WTC11 (cell line): ENCODE data around the gene RALY. TPM values are rescaled to one million over a fixed set of nuclear protein-coding genes. Genes with fewer than 3 reads are reported as not detected.

ENCODE experiments used
- ATAC-seq: fragments of 200-7000 bp; cut with Tn5 transposase; 2 replicates; pipeline ENCODE4 v1.10.0; 2021; ENCODE audit warnings: mild to moderate bottlenecking, moderate library complexity
- CTCF ChIA-PET: fragments of 300-600 bp; sonication (Branson Sonifier 250); formaldehyde crosslinking; loops from one replicate; lab custom pipeline; 2021; ENCODE audit warnings: antibody characterized with exemption; lab: Charles Lee
- POLR2A ChIA-PET: fragments of 350-600 bp; sonication (Branson Sonifier 250); formaldehyde crosslinking; loops from one replicate; lab custom pipeline; 2021; ENCODE audit warnings: antibody characterized with exemption; lab: Charles Lee
- DNase-seq: peaks from one replicate; pipeline ENCODE4 v3.0.0; 2021; ENCODE audit warnings: low spot score
- H3K27ac Mint-ChIP-seq: 2 replicates; pipeline ENCODE4 v1.8.0; 2021; ENCODE audit warnings: mixed read lengths
- H3K27me3 Mint-ChIP-seq: 2 replicates; pipeline ENCODE4 v1.8.0; 2021; ENCODE audit warnings: low read depth, mild to moderate bottlenecking, moderate library complexity, mixed read lengths
- H3K36me3 Mint-ChIP-seq: 2 replicates; pipeline ENCODE4 v1.8.0; 2021; ENCODE audit warnings: mixed read lengths
- H3K4me1 Mint-ChIP-seq: 2 replicates; pipeline ENCODE4 v1.8.0; 2022; ENCODE audit warnings: mixed read lengths
- H3K4me3 Mint-ChIP-seq: 2 replicates; pipeline ENCODE4 v1.8.0; 2021; ENCODE audit warnings: mild to moderate bottlenecking, moderate library complexity, mixed read lengths
- H3K9me3 Mint-ChIP-seq: 2 replicates; pipeline ENCODE4 v1.8.0; 2021; ENCODE audit warnings: mixed read lengths
- AFF4 ChIP-seq: sonication (generic); formaldehyde crosslinking; IDR thresholded peaks from 2 replicates; pipeline ENCODE4 v1.8.1; 2023; ENCODE audit warnings: mild to moderate bottlenecking, missing genetic modification reagents, borderline replicate concordance
- ATF1 ChIP-seq: sonication (generic); formaldehyde crosslinking; IDR thresholded peaks from 2 replicates; pipeline ENCODE4 v1.8.1; 2023; ENCODE audit warnings: mild to moderate bottlenecking, moderate library complexity, missing genetic modification reagents
- HMGA2 ChIP-seq: fragments of 250-450 bp; sonication (Bioruptor Pico); IDR thresholded peaks from 2 replicates; pipeline ENCODE4 v1.4.0; 2021; ENCODE audit warnings: mild to moderate bottlenecking, moderate library complexity
- MXD4 ChIP-seq: fragments of 250-450 bp; sonication (Bioruptor Pico); IDR thresholded peaks from 2 replicates; pipeline ENCODE4 v1.8.0; 2021; ENCODE audit warnings: mild to moderate bottlenecking, moderate library complexity, borderline replicate concordance
- NFYB ChIP-seq: sonication (generic); formaldehyde crosslinking; conservative IDR thresholded peaks from 2 replicates; pipeline ENCODE4 v1.8.0; 2022; ENCODE audit warnings: low read depth, missing genetic modification reagents
- NR1H2 ChIP-seq: sonication (generic); formaldehyde crosslinking; IDR thresholded peaks from 2 replicates; pipeline ENCODE4 v1.9.0; 2021; ENCODE audit warnings: mild to moderate bottlenecking, moderate library complexity, missing genetic modification reagents
- OVOL2 ChIP-seq: fragments of 250-450 bp; sonication (Bioruptor Pico); IDR thresholded peaks from 2 replicates; pipeline ENCODE4 v1.9.0; 2021; ENCODE audit warnings: mild to moderate bottlenecking, borderline replicate concordance
- PRDM15 ChIP-seq: sonication (generic); formaldehyde crosslinking; IDR thresholded peaks from 2 replicates; pipeline ENCODE4 v1.8.0; 2022; ENCODE audit warnings: missing genetic modification reagents
- SOX15 ChIP-seq: fragments of 250-450 bp; sonication (Bioruptor Pico); IDR thresholded peaks from 2 replicates; pipeline ENCODE4 v1.9.0; 2021; ENCODE audit warnings: mild to moderate bottlenecking
- TEAD1 ChIP-seq: sonication (generic); formaldehyde crosslinking; IDR thresholded peaks from 2 replicates; pipeline ENCODE4 v1.8.0; 2022; ENCODE audit warnings: mild to moderate bottlenecking, missing genetic modification reagents
- ZNF263 ChIP-seq: sonication (generic); formaldehyde crosslinking; IDR thresholded peaks from 2 replicates; pipeline ENCODE4 v1.8.1; 2022; ENCODE audit warnings: low read depth, mild to moderate bottlenecking, moderate library complexity, missing genetic modification reagents
- ZNF317 ChIP-seq: sonication (generic); formaldehyde crosslinking; IDR thresholded peaks from 2 replicates; pipeline ENCODE4 v1.8.1; 2023; ENCODE audit warnings: low read depth, mild to moderate bottlenecking, moderate library complexity, missing genetic modification reagents, borderline replicate concordance
- ZNF396 ChIP-seq: fragments of 250-450 bp; sonication (Bioruptor Pico); IDR thresholded peaks from 2 replicates; pipeline ENCODE4 v1.8.0; 2021; ENCODE audit warnings: mild to moderate bottlenecking, moderate library complexity, borderline replicate concordance
- total RNA-seq: library from RNA; stranded (reverse); gene quantifications from 3 replicates; pipeline ENCODE4 v1.2.3, GENCODE V29; 2021
- TF ChIP-seq, protein P1 (sequence below): sonication (generic); formaldehyde crosslinking; IDR thresholded peaks from 2 replicates; pipeline ENCODE4 v1.8.0; 2022; ENCODE audit warnings: mild to moderate bottlenecking, missing genetic modification reagents
- TF ChIP-seq, protein P2 (sequence below): sonication (generic); formaldehyde crosslinking; IDR thresholded peaks from 2 replicates; pipeline ENCODE4 v1.8.1; 2023; ENCODE audit warnings: mild to moderate bottlenecking, missing genetic modification reagents, moderate library complexity
- TF ChIP-seq, protein P3 (sequence below): sonication (generic); formaldehyde crosslinking; IDR thresholded peaks from 2 replicates; pipeline ENCODE4 v1.8.1; 2022; ENCODE audit warnings: low read depth, missing genetic modification reagents, borderline replicate concordance

The RALY gene
- total RNA-seq, 1 experiment from 2014 or later, result 164 TPM

- no peaks in the 10 kb centered on the region for H3K27me3 Mint-ChIP-seq
- no peaks in the 10 kb centered on the region for H3K36me3 Mint-ChIP-seq
- H3K27ac Mint-ChIP-seq, result no peak overlapping the region
- DNase-seq, result no peak
- TF ChIP-seq HMGA2 (CRISPR knock-in tag) (no peak), NFYB (no peak), ATF1 (CRISPR knock-in tag) (no peak), ZNF396 (CRISPR knock-in tag) (no peak), MXD4 (CRISPR knock-in tag) (no peak), ZNF317 (CRISPR knock-in tag) (no peak), OVOL2 (CRISPR knock-in tag) (no peak)
- TF ChIP-seq, protein P1, sequence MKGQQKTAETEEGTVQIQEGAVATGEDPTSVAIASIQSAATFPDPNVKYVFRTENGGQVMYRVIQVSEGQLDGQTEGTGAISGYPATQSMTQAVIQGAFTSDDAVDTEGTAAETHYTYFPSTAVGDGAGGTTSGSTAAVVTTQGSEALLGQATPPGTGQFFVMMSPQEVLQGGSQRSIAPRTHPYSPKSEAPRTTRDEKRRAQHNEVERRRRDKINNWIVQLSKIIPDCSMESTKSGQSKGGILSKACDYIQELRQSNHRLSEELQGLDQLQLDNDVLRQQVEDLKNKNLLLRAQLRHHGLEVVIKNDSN (CRISPR knock-in tag), result no peak
- ChIA-PET CTCF (no interaction called here), POLR2A (no interaction called here)
- no peak overlapping the region for H3K4me3 Mint-ChIP-seq
- peaks cover 10% of the 10 kb centered on the region for H3K4me1 Mint-ChIP-seq
- no peak for ATAC-seq
- H3K9me3 Mint-ChIP-seq, result no peaks in the 10 kb centered on the region
Measured at GRCh38 chr20:34058831-34059230, 65.1 kb downstream of the RALY start.

GRCh38 chr20:34060970-34061369, 67.3 kb downstream of the RALY start:
- Mint-ChIP-seq H3K27me3 (no peaks in the 10 kb centered on the region), H3K9me3 (no peaks in the 10 kb centered on the region), H3K36me3 (no peaks in the 10 kb centered on the region), H3K4me3 (no peak overlapping the region), H3K4me1 (peaks cover 5% of the 10 kb centered on the region), H3K27ac (no peak overlapping the region)
- POLR2A ChIA-PET, result no interaction called here
- TF ChIP-seq PRDM15 (CRISPR knock-in tag), result no peak
- ATAC-seq (no peak), DNase-seq (no peak)
- CTCF ChIA-PET, result interaction anchor here (1.7 kb wide), 1 partner anchor 39 kb away, joined by 4 read pairs; no protein-coding TSS in a partner anchor

DNA sequence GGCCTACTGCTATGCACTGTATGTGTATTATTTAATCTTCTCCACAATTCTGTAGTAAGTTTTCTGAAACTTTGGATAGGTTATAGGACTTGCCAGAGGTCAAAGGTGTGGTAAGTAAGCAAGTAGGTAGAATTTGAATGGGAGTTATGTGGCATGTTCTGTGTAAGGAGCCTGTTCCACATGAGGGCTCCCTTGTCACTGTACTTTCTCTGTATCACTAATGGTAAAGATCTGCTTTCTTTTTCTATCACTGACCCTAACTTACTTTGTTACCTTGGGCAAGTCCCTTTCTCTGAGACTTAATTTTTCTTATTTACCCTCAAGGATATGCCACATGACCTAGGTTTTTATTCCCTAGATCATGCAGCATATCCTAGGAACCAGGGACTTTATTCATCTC, 68.0 kb downstream of the RALY start:
- no peaks in the 10 kb centered on the region for H3K36me3 Mint-ChIP-seq
- H3K4me3 Mint-ChIP-seq, result no peak overlapping the region
- POLR2A ChIA-PET, result no interaction called here
- DNase-seq (no peak), ATAC-seq (no peak)
- H3K27ac Mint-ChIP-seq, result no peak overlapping the region; the same call in 1 of the 2 replicates
- TF ChIP-seq SOX15 (CRISPR knock-in tag) (no peak), TEAD1 (CRISPR knock-in tag) (no peak), MXD4 (CRISPR knock-in tag) (no peak), NFYB (no peak), NR1H2 (CRISPR knock-in tag) (no peak), ZNF263 (CRISPR knock-in tag) (no peak), AFF4 (no peak)
- TF ChIP-seq, protein P2, sequence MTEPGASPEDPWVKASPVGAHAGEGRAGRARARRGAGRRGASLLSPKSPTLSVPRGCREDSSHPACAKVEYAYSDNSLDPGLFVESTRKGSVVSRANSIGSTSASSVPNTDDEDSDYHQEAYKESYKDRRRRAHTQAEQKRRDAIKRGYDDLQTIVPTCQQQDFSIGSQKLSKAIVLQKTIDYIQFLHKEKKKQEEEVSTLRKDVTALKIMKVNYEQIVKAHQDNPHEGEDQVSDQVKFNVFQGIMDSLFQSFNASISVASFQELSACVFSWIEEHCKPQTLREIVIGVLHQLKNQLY (CRISPR knock-in tag), result no peak
- TF ChIP-seq, protein P3, sequence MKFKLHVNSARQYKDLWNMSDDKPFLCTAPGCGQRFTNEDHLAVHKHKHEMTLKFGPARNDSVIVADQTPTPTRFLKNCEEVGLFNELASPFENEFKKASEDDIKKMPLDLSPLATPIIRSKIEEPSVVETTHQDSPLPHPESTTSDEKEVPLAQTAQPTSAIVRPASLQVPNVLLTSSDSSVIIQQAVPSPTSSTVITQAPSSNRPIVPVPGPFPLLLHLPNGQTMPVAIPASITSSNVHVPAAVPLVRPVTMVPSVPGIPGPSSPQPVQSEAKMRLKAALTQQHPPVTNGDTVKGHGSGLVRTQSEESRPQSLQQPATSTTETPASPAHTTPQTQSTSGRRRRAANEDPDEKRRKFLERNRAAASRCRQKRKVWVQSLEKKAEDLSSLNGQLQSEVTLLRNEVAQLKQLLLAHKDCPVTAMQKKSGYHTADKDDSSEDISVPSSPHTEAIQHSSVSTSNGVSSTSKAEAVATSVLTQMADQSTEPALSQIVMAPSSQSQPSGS (CRISPR knock-in tag), result no peak
- peaks cover 9% of the 10 kb centered on the region for H3K4me1 Mint-ChIP-seq
- no peaks in the 10 kb centered on the region for H3K27me3 Mint-ChIP-seq
- no peaks in the 10 kb centered on the region for H3K9me3 Mint-ChIP-seq
- CTCF ChIA-PET, result interaction anchor here (1.7 to 2.9 kb wide), 2 partner anchors 40 to 199 kb away, joined by 4 to 13 read pairs; no protein-coding TSS in a partner anchor
